Heart left ventricle (tissue), 16 donors: Measurements from ENCODE around the gene OR5W2. TPM values are rescaled to one million over a fixed set of nuclear protein-coding genes. Genes with fewer than 3 reads are reported as not detected.
"Not testable (repeated sequence)": the region's sequence is repeated elsewhere in the genome, so short reads cannot be mapped to it uniquely, and the experiment has no call there.

ENCODE experiments used
- ATAC-seq, 4 donors: fragments of 200-7000 bp; cut with Tn5 transposase; one replicate each; pipeline ENCODE4 v1.9.1; 2020 to 2022; ENCODE audit warnings: moderate library complexity in 4 of 4, mild to moderate bottlenecking in 3 of 4, moderate number of reproducible peaks in 1 of 4
- DNase-seq, 5 donors: peaks; one replicate each; pipeline ENCODE4 v3.0.0-alpha.2; 2020
- H3K27ac ChIP-seq, 12 donors: fragments of 200-600 bp; sonication (generic) in 4 of 12; one replicate each; pipeline versions ENCODE4 v1.5.0 to v1.8.0; 2016 to 2022; ENCODE audit warnings: mild to moderate bottlenecking in 2 of 12
- H3K27me3 ChIP-seq, 9 donors: fragments of 200-600 bp; sonication (generic) in 2 of 9; one replicate each; pipeline versions ENCODE4 v1.5.1 to v1.8.0; 2016 to 2022; ENCODE audit warnings: mild to moderate bottlenecking in 3 of 9
- H3K36me3 ChIP-seq, 9 donors: fragments of 200-600 bp; sonication (generic) in 2 of 9; one replicate each; pipeline versions ENCODE4 v1.5.0 to v1.8.0; 2018 to 2022; ENCODE audit warnings: mild to moderate bottlenecking in 2 of 9
- H3K4me1 ChIP-seq, 12 donors: fragments of 200-600 bp; sonication (generic) in 4 of 12; one replicate each; pipeline versions ENCODE4 v1.5.0 to v1.8.0; 2016 to 2022; ENCODE audit warnings: mild to moderate bottlenecking in 3 of 12
- H3K4me3 ChIP-seq, 12 donors: fragments of 200-600 bp; sonication (generic) in 4 of 12; one replicate each; pipeline versions ENCODE4 v1.5.0 to v1.8.0; 2017 to 2022; ENCODE audit warnings: mild to moderate bottlenecking in 9 of 12, moderate library complexity in 4 of 12
- H3K9me3 ChIP-seq, 12 donors: fragments of 200-600 bp; sonication (generic) in 4 of 12; one replicate each; pipeline versions ENCODE4 v1.5.0 to v1.8.0; 2016 to 2022; ENCODE audit warnings: mild to moderate bottlenecking in 1 of 12
- CTCF ChIP-seq, 12 donors: fragments of 200-600 bp; sonication (generic) in 4 of 12; IDR thresholded peaks; one replicate each; pipeline versions ENCODE4 v1.5.0 to v1.8.0; 2018 to 2022; ENCODE audit warnings: antibody characterized with exemption in 12 of 12, mild to moderate bottlenecking in 5 of 12
- POLR2A ChIP-seq, 2 donors: fragments of 450-650 bp; IDR thresholded peaks; one replicate each; pipeline ENCODE4 v1.6.1; 2017; ENCODE audit warnings: antibody characterized with exemption in 2 of 2, mild to moderate bottlenecking in 2 of 2, moderate library complexity in 2 of 2
- WGBS, 4 donors: extraction: QIAGEN DNeasy Blood & Tissue Kit in 2 of 4; methylation state at CpG; one replicate each; pipeline versions ENCODE4 v1.1.5 to v1.1.7; 2013 to 2018; 5-methylcytosine and 5-hydroxymethylcytosine counted together
- intact Hi-C, 10 donors: fragments of 100-400 bp; cut with DNase I; formaldehyde crosslinking; loops; one replicate each; pipeline versions ENCODE4 v1.11.1 to v1.14.2; 2022
- polyA plus RNA-seq, 2 donors: library from polyadenylated mRNA; stranded (reverse); fragments of 200-250 nt; gene quantifications; one replicate each; pipeline ENCODE4 v1.2.3, GENCODE V29; 2013
- total RNA-seq, 9 donors: library from RNA; depleted of rRNA in 2 of 9; stranded (reverse); fragments of >200 nt in 2 of 9; fragmentation: NEBNext Ultra II Directional in 3 of 9; extraction: Animal tissue kit (Norgen Biotek cat#: 25700) in 3 of 9; gene quantifications; one replicate each; pipeline versions ENCODE4 v1.1.0 to v1.2.4, GENCODE V29; 2016 to 2023
- donor health status: ischemic (EF 13 %, LVEDD 7.1; RV severe dilation, severe dysfunction).
- donor health status: healthy with polysubstance abuse.
- donor health status: DM: no; HTN: yes; CAD: no.
- donor health status: DM: no; HTN: no; CAD: no.
- donor health status: ischemic (EF 25% LVEDD 6.9; RV normal size, moderate dysfunction).
- donor health status: ischemic (EF 25% LVEDD 5.7; RV mildly dilated, moderate dysfunction).
- donor health status: healthy.
- donor health status: DM: yes; HTN: yes; CAD: no.
- donor health status: ischemic (EF 35%, LVEDD 5.7; RV mildly dilated, moderate dysfunction).
- donor health status: nonischemic (EF 11% LVEDD 7.7; RV severe dilation, severe dysfunction).
- donor health status: DM: yes; HTN: yes; CAD: no.
- donor health status: PGD.
- donor health status: ischemic (EF 29% LVEDD 5.4; RV normal size, mild dysfunction).
- donor health status: nonischemic (EF 23%, LVEDD 6.1; RV moderate dilation, normal function).

Gene OR5W2
- total and polyA plus RNA-seq, 11 donors = not detected

- Histone ChIP-seq H3K27me3 (no peaks in the 10 kb centered on the region), H3K4me3 (no peak within 1 kb of the TSS), H3K4me1 (no peaks in the 10 kb centered on the region), H3K27ac (no peak within 1 kb of the TSS), H3K36me3 (no peaks in the 10 kb centered on the region), H3K9me3 (peaks cover 0 to 10% (median 0%) of the 10 kb centered on the region in 12 donors)
- intact Hi-C loops = no loop called here
- DNase-seq (no peak), ATAC-seq (no peak)
- TF ChIP-seq CTCF (IDR thresholded peaks at IDR 0.05) (no peak), POLR2A (IDR thresholded peaks at IDR 0.05) (no peak)
- WGBS, 4 donors = 61 to 70% (median 64%) methylated on average over 2 of the region's 2 CpGs
These were observed 21.9 kb upstream of the OR5W2 start, which contains the start of gene OR5I1 for GRCh38 chr11:55936300-55936699. OR5I1 (minus strand) TSS chr11:55936400; CDS start chr11:55936400, 0 bp downstream.

GRCh38 chr11:55920537-55920936, 6.2 kb upstream of the OR5W2 start:
- peaks cover 0 to 4% (median 0%) of the 10 kb centered on the region in 12 donors for H3K9me3 ChIP-seq
- WGBS, 4 donors = 58 to 77% (median 69%) methylated on average over 4 to 5 of the region's 5 CpGs
- intact Hi-C loops = no loop called here

GRCh38 chr11:55902308-55902707, 12.1 kb downstream of the OR5W2 start:
- Histone ChIP-seq H3K4me1 (no peaks in the 10 kb centered on the region), H3K27me3 (no peaks in the 10 kb centered on the region), H3K27ac (no peak overlapping the region), H3K9me3 (no peaks in the 10 kb centered on the region), H3K4me3 (no peak overlapping the region), H3K36me3 (no peaks in the 10 kb centered on the region)
- no peak for DNase-seq
- ATAC-seq = no peak
- 19 to 21% (median 20%) methylated on average over 2 of the region's 2 CpGs for WGBS, 4 donors
- intact Hi-C loops = no loop called here
- TF ChIP-seq POLR2A (IDR thresholded peaks at IDR 0.05) = no peak
- TF ChIP-seq CTCF (IDR thresholded peaks at IDR 0.05) = no peak

More at GRCh38 chr11:55920537-55920936, 6.2 kb upstream of the OR5W2 start:
- Histone ChIP-seq H3K4me1 (no peaks in the 10 kb centered on the region), H3K4me3 (no peak overlapping the region), H3K27ac (no peak overlapping the region), H3K27me3 (no peaks in the 10 kb centered on the region), H3K36me3 (no peaks in the 10 kb centered on the region)
- DNase-seq = peak in 1 of 5 donors; percentile 52
- ATAC-seq = no peak
- TF ChIP-seq CTCF (IDR thresholded peaks at IDR 0.05) (no peak), POLR2A (IDR thresholded peaks at IDR 0.05) (no peak)

- peaks cover 0 to 13% (median 0%) of the 10 kb centered on the region in 12 donors for H3K9me3 ChIP-seq
- intact Hi-C loops = no loop called here
- 37 to 63% (median 54%) methylated on average over 8 of the region's 8 CpGs for WGBS, 4 donors
- no peak for ATAC-seq
- TF ChIP-seq CTCF (IDR thresholded peaks at IDR 0.05) (no peak), POLR2A (IDR thresholded peaks at IDR 0.05) (no peak)
- no peaks in the 10 kb centered on the region for H3K36me3 ChIP-seq
- H3K27me3 ChIP-seq = no peaks in the 10 kb centered on the region
- no peak for DNase-seq
- no peaks in the 10 kb centered on the region for H3K4me1 ChIP-seq
- no peak overlapping the region for H3K27ac ChIP-seq
- H3K4me3 ChIP-seq = no peak overlapping the region
These were observed 19.2 kb downstream of the OR5W2 start for GRCh38 chr11:55895216-55895615.

- ATAC-seq = not testable (repeated sequence)
- 82 to 92% (median 85%) methylated on average over 9 of the region's 9 CpGs for WGBS, 4 donors
These were observed 28.9 kb downstream of the OR5W2 start for GRCh38 chr11:55885481-55885880.

GRCh38 chr11:55884995-55885394, 29.4 kb downstream of the OR5W2 start:
- H3K4me3 ChIP-seq, H3K27me3 ChIP-seq, H3K36me3 ChIP-seq, H3K27ac ChIP-seq, ATAC-seq, H3K4me1 ChIP-seq, H3K9me3 ChIP-seq, intact Hi-C loops, DNase-seq: not testable (repeated sequence)
- WGBS, 4 donors = 77 to 84% (median 81%) methylated on average over 4 of the region's 4 CpGs

More at GRCh38 chr11:55885481-55885880, 28.9 kb downstream of the OR5W2 start:
- intact Hi-C loops, H3K9me3 ChIP-seq, H3K27me3 ChIP-seq, H3K27ac ChIP-seq, H3K4me1 ChIP-seq, H3K36me3 ChIP-seq, H3K4me3 ChIP-seq, DNase-seq: not testable (repeated sequence)

GRCh38 chr11:55882997-55883396, 31.4 kb downstream of the OR5W2 start, which contains the start of gene TRIM51:
TRIM51 (plus strand) TSS chr11:55883297; CDS start chr11:55885429, 2,132 bp downstream.
- H3K27me3 ChIP-seq, ATAC-seq, intact Hi-C loops, H3K4me1 ChIP-seq, H3K9me3 ChIP-seq, DNase-seq, H3K27ac ChIP-seq, H3K4me3 ChIP-seq, H3K36me3 ChIP-seq: not testable (repeated sequence)
- 57 to 90% (median 66%) methylated on average over 1 of the region's 1 CpG for WGBS, 4 donors
